Peyer's patch (tissue), 4 donors: ENCODE results near the gene IL17C. TPM values are rescaled to one million over a fixed set of nuclear protein-coding genes. Genes with fewer than 3 reads are reported as not detected.
"Not testable (repeated sequence)": the region's sequence is repeated elsewhere in the genome, so short reads cannot be mapped to it uniquely, and the experiment has no call there.

Experiments
- DNase-seq, 3 donors: peaks; one replicate each; pipeline ENCODE4 v3.0.0-alpha.2; 2017 to 2019
- H3K27ac ChIP-seq, 4 donors: fragments of 200-600 bp; sonication (generic); one replicate each; pipeline ENCODE4 v1.5.1; 2016 to 2019
- H3K27me3 ChIP-seq, 2 donors: fragments of 200-600 bp; sonication (generic); one replicate each; pipeline ENCODE4 v1.5.1; 2019
- H3K36me3 ChIP-seq, 3 donors: fragments of 200-600 bp; sonication (generic); one replicate each; pipeline ENCODE4 v1.5.1; 2016 to 2019
- H3K4me1 ChIP-seq, 4 donors: fragments of 200-600 bp; sonication (generic); one replicate each; pipeline ENCODE4 v1.5.1; 2016 to 2019
- H3K4me3 ChIP-seq, 4 donors: fragments of 200-600 bp; sonication (generic); 1 replicate in 3 of 4; 2 replicates in 1 of 4; pipeline ENCODE4 v1.5.1; 2016 to 2019; ENCODE audit warnings: mild to moderate bottlenecking in 1 of 4
- H3K9me3 ChIP-seq, 4 donors: fragments of 200-600 bp; sonication (generic); one replicate each; pipeline ENCODE4 v1.5.1; 2016 to 2019; ENCODE audit warnings: mild to moderate bottlenecking in 1 of 4
- CTCF ChIP-seq, 6 experiments: fragments of 450-650 bp in 4 of 6; fragments of 200-600 bp in 2 of 6; sonication (generic) in 1 of 6; IDR thresholded peaks; one replicate each; pipeline ENCODE4 v1.5.1; 2017 to 2019; ENCODE audit warnings: antibody characterized with exemption in 6 of 6, mild to moderate bottlenecking in 3 of 6, moderate library complexity in 1 of 6
- POLR2A ChIP-seq, 2 donors: fragments of 450-650 bp; IDR thresholded peaks; one replicate each; pipeline ENCODE4 v1.5.1; 2017; ENCODE audit warnings: antibody characterized with exemption in 2 of 2, mild to moderate bottlenecking in 2 of 2, moderate library complexity in 2 of 2
- total RNA-seq, 4 donors: library from RNA; depleted of rRNA; stranded (reverse); fragments of >200 nt; gene quantifications; one replicate each; pipeline ENCODE4 v1.1.0, GENCODE V29; 2016

Gene IL17C
- total RNA-seq, 4 donors from 2014 or later, result not detected

- DNase-seq, result no peak
- no peak for TF ChIP-seq CTCF (IDR thresholded peaks at IDR 0.05)
- TF ChIP-seq POLR2A (IDR thresholded peaks at IDR 0.05), result no peak
- H3K36me3 ChIP-seq, result peaks cover 0 to 82% (median 0%) of the 10 kb centered on the region in 3 donors
- H3K27ac ChIP-seq, result no peak overlapping the region
- H3K4me3 ChIP-seq, result no peak overlapping the region
- H3K27me3 ChIP-seq, result no peaks in the 10 kb centered on the region
- no peaks in the 10 kb centered on the region for H3K9me3 ChIP-seq
- H3K4me1 ChIP-seq, result no peaks in the 10 kb centered on the region
These were observed 36.3 kb upstream of the IL17C start for GRCh38 chr16:88602091-88602490.

- DNase-seq, result no peak
- H3K36me3 ChIP-seq, result peaks cover 0 to 72% (median 0%) of the 10 kb centered on the region in 3 donors
- H3K4me1 ChIP-seq, result no peaks in the 10 kb centered on the region
- no peak overlapping the region for H3K4me3 ChIP-seq
- H3K27ac ChIP-seq, result no peak overlapping the region
- TF ChIP-seq POLR2A (IDR thresholded peaks at IDR 0.05), result no peak
- TF ChIP-seq CTCF (IDR thresholded peaks at IDR 0.05), result no peak
- no peaks in the 10 kb centered on the region for H3K9me3 ChIP-seq
- no peaks in the 10 kb centered on the region for H3K27me3 ChIP-seq
These were observed 32.9 kb upstream of the IL17C start for GRCh38 chr16:88605186-88606147.

GRCh38 chr16:88606148-88606757 lies 32.1 kb upstream of the IL17C start:
- Histone ChIP-seq H3K4me1 (no peaks in the 10 kb centered on the region), H3K4me3 (no peak overlapping the region)

DNA sequence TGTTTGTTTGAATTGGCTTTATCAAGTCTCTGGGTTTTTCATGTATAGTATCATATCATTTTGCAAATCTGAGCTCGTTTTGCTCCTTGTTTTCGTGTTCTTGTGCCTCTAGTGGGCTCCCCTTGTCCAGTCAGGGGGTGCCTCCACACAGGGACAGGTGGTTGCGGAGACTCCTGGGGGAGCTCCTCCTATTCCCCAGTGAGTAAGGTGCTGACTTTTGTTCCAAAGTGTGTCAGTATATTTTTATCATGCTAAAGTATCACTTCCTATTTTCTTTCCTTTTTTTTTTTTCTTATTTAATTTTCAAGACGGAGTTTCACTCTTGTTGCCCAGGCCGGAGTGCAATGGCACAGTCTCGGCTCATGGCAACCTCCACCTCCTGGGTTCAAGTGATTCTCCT lies 30.3 kb upstream of the IL17C start:
- H3K4me1 ChIP-seq, result no peaks in the 10 kb centered on the region
- H3K9me3 ChIP-seq, result no peaks in the 10 kb centered on the region
- H3K27me3 ChIP-seq, result no peaks in the 10 kb centered on the region
- peaks cover 0 to 74% (median 0%) of the 10 kb centered on the region in 3 donors for H3K36me3 ChIP-seq
- no peak for DNase-seq
- H3K4me3 ChIP-seq, result no peak overlapping the region
- no peak overlapping the region for H3K27ac ChIP-seq
- TF ChIP-seq POLR2A (IDR thresholded peaks at IDR 0.05) (no peak), CTCF (IDR thresholded peaks at IDR 0.05) (no peak)

More at GRCh38 chr16:88606148-88606757, 32.1 kb upstream of the IL17C start:
- H3K27me3 ChIP-seq, result no peaks in the 10 kb centered on the region
- peaks cover 0 to 72% (median 0%) of the 10 kb centered on the region in 3 donors for H3K36me3 ChIP-seq
- DNase-seq, result no peak
- no peaks in the 10 kb centered on the region for H3K9me3 ChIP-seq
- no peak overlapping the region for H3K27ac ChIP-seq
- no peak for TF ChIP-seq POLR2A (IDR thresholded peaks at IDR 0.05)
- TF ChIP-seq CTCF (IDR thresholded peaks at IDR 0.05), result no peak

GRCh38 chr16:88609426-88609825 lies 28.9 kb upstream of the IL17C start:
- H3K4me3 ChIP-seq, H3K27ac ChIP-seq, H3K9me3 ChIP-seq, H3K27me3 ChIP-seq, H3K4me1 ChIP-seq, DNase-seq: not testable (repeated sequence)
- peaks cover 0 to 67% (median 0%) of the 10 kb centered on the region in 3 donors for H3K36me3 ChIP-seq

DNA sequence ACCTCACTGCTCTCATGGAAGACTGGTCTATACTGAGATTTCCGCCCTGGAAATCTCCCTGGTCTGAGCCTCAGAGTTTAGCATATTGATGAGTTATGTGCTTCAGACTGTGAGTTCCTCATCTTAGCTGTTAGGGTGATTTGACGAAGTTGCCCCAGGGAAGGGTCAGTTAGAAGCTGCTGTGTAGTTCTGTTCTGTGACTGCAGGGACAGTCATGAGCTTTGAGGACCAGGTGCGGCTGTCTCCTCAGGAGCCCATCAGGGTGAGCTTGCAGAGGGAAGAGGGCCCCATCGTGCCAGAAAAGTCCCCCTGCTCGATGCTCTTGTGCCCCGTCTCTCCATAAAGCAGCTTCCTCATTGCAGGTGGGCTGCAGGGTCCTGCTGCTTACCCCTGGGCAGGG lies 28.3 kb upstream of the IL17C start:
- Histone ChIP-seq H3K36me3 (peaks cover 0 to 64% (median 0%) of the 10 kb centered on the region in 3 donors), H3K27ac (no peak overlapping the region), H3K4me3 (no peak overlapping the region), H3K4me1 (no peaks in the 10 kb centered on the region), H3K27me3 (no peaks in the 10 kb centered on the region), H3K9me3 (no peaks in the 10 kb centered on the region)
- TF ChIP-seq POLR2A (IDR thresholded peaks at IDR 0.05), result no peak
- TF ChIP-seq CTCF (IDR thresholded peaks at IDR 0.05), result no peak
- DNase-seq, result no peak
